Measurements from ENCODE around the gene PAK6.

PAK6 gene

GRCh38 chr15:40307421-40308211, 68.8 kb downstream of the PAK6 start, which contains the start of gene PLCB2:
TSS of gene PLCB2 (minus strand) at chr15:40307935. CDS start at chr15:40307672, 263 bp downstream.
- peak; percentile 84 to 88 for DNase-seq (ENCODE audit: low read depth in 1 of 2, low spot score in 1 of 2)
- TF ChIP-seq, protein P1, sequence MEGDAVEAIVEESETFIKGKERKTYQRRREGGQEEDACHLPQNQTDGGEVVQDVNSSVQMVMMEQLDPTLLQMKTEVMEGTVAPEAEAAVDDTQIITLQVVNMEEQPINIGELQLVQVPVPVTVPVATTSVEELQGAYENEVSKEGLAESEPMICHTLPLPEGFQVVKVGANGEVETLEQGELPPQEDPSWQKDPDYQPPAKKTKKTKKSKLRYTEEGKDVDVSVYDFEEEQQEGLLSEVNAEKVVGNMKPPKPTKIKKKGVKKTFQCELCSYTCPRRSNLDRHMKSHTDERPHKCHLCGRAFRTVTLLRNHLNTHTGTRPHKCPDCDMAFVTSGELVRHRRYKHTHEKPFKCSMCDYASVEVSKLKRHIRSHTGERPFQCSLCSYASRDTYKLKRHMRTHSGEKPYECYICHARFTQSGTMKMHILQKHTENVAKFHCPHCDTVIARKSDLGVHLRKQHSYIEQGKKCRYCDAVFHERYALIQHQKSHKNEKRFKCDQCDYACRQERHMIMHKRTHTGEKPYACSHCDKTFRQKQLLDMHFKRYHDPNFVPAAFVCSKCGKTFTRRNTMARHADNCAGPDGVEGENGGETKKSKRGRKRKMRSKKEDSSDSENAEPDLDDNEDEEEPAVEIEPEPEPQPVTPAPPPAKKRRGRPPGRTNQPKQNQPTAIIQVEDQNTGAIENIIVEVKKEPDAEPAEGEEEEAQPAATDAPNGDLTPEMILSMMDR (IDR thresholded peaks at IDR 0.05; ENCODE audit: insufficient read depth, low read length) = peak; percentile 79
- no peak for TF ChIP-seq GABPA (IDR thresholded peaks at IDR 0.05; ENCODE audit: low read depth)
- peak; percentile 44; the same call in 1 of the 2 replicates for TF ChIP-seq SPI1 (IDR thresholded peaks at IDR 0.05; ENCODE audit: borderline replicate concordance, low read depth)
- TF ChIP-seq POLR2AphosphoS5 (IDR thresholded peaks at IDR 0.05; ENCODE audit: low read depth) = peak; percentile 86
- H3K27ac ChIP-seq (replicated peaks) = peak within 1 kb of the TSS; percentile 96
- H3K4me3 ChIP-seq (replicated peaks; ENCODE audit: insufficient read depth, low read length) = peak within 1 kb of the TSS; percentile 65
- no peaks in the 10 kb centered on the region for H3K27me3 ChIP-seq (ENCODE audit: insufficient read depth, poor library complexity, severe bottlenecking)

DNA sequence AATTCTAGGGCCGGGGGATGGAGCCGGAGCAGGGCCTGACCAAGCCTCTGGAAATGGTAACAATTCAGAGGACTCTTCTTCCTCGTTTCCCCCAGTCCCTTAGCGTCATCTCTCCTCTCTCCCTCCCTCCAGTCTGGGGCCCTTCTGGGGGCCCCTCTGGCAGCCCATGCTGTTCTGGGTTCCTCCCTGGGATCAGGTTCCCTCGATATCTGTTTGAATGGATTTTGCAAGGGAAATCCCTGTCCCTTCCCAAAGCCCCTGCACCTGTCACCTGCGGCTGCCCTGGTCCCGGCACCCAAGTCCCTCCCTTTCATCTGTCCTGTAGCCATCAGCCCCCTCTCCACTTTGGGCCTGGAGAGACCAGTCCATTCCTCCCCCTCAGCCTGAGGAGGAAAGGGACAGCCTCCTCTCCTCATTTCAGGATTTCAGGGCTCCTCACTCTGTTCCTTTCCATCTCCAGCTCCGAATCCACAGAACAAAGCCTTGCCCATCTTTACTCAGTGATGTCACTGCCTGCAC, 70.5 kb downstream of the PAK6 start:
- TF ChIP-seq, protein P1 (IDR thresholded peaks at IDR 0.05; ENCODE audit: insufficient read depth, low read length) = no peak
- no peak for TF ChIP-seq SPI1 (IDR thresholded peaks at IDR 0.05; ENCODE audit: borderline replicate concordance, low read depth)
- no peak for TF ChIP-seq REST (IDR thresholded peaks at IDR 0.05; ENCODE audit: insufficient replicate concordance, low read depth)
- no peak for TF ChIP-seq GABPA (IDR thresholded peaks at IDR 0.05; ENCODE audit: low read depth)
- no peak for TF ChIP-seq POLR2AphosphoS5 (IDR thresholded peaks at IDR 0.05; ENCODE audit: low read depth)
- Histone ChIP-seq H3K27ac (replicated peaks) (peak overlapping the region; percentile 96), H3K4me3 (replicated peaks; ENCODE audit: insufficient read depth, low read length) (peak overlapping the region; percentile 65), H3K27me3 (ENCODE audit: insufficient read depth, poor library complexity, severe bottlenecking) (no peaks in the 10 kb centered on the region)
- DNase-seq (ENCODE audit: low read depth in 1 of 2, low spot score in 1 of 2) = no peak

DNA sequence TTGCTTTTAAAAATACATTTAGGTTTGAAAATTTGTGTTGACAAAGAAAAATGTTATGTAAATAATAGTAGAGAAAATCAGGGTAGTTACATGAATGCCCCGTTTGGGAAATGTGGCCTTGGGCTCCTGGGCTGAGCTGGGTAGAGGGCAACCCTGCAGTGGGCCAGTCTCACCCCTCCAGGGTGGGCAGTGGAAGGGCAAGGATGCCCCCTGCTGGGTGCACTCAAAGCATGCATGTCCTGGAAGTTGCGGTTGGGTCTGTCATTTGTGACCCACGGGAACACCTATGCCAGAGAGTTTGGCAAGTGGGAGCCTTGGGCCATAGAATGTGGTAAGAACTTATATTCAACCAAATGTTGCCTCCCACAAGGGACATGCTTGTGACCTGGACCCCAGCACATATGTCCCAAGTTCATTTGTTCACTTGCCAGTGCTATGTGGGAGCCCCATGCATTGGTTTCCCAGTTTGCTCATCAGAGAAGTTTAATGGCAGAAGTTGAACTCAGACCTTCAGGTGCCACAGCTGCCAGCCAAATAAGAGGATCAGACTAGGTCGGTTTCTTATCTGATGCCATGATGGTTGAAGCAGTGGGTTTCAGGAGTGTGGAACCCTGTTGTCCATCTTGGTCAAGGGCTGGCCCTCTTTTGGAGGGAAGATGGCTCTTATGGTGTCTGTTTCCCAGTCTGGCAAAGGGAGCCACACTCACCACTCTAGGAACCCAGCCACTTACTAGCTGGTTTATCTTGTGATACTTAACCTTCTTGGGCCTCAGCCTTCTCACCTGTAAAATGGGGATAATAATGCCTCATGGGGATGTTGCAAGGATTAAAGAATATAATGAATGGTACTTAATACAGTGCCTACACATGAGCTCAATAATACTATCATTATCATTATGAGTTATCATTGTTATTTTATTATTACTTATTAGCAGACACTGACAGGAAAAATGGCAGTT, 71.4 kb downstream of the PAK6 start:
- no peak overlapping the region for H3K27ac ChIP-seq (replicated peaks)
- H3K27me3 ChIP-seq (ENCODE audit: insufficient read depth, poor library complexity, severe bottlenecking) = no peaks in the 10 kb centered on the region
- TF ChIP-seq GABPA (IDR thresholded peaks at IDR 0.05; ENCODE audit: low read depth) (no peak), SPI1 (IDR thresholded peaks at IDR 0.05; ENCODE audit: borderline replicate concordance, low read depth) (no peak), POLR2AphosphoS5 (IDR thresholded peaks at IDR 0.05; ENCODE audit: low read depth) (no peak), REST (IDR thresholded peaks at IDR 0.05; ENCODE audit: insufficient replicate concordance, low read depth) (no peak)
- TF ChIP-seq, protein P1 (IDR thresholded peaks at IDR 0.05; ENCODE audit: insufficient read depth, low read length) = peak; percentile 62
- H3K4me3 ChIP-seq (replicated peaks; ENCODE audit: insufficient read depth, low read length) = no peak overlapping the region
- peak; percentile 68 to 84 for DNase-seq (ENCODE audit: low read depth in 1 of 2, low spot score in 1 of 2)

Data from HL-60 (cell line).